Tibial nerve (tissue), 4 donors: ENCODE data around the gene PTPRM. TPM values are rescaled to one million over a fixed set of nuclear protein-coding genes. Genes with fewer than 3 reads are reported as not detected.

Source experiments
- DNase-seq, 2 donors: peaks; one replicate each; pipeline ENCODE4 v3.0.0-alpha.2; 2019; ENCODE audit warnings: low spot score in 2 of 2
- H3K27ac ChIP-seq, 4 donors: fragments of 200-600 bp; sonication (generic) in 3 of 4; one replicate each; pipeline ENCODE4 v1.5.1; 2017 to 2019; ENCODE audit warnings: mild to moderate bottlenecking in 1 of 4
- H3K27me3 ChIP-seq, 2 donors: fragments of 200-600 bp; sonication (generic) in 1 of 2; one replicate each; pipeline versions ENCODE4 v1.5.1 to v1.6.0; 2017 to 2019
- H3K36me3 ChIP-seq, 3 donors: fragments of 200-600 bp; sonication (generic); one replicate each; pipeline ENCODE4 v1.5.1; 2018 to 2019
- H3K4me1 ChIP-seq, 4 donors: fragments of 200-600 bp; sonication (generic) in 3 of 4; one replicate each; pipeline ENCODE4 v1.5.1; 2017 to 2019
- H3K4me3 ChIP-seq, 4 donors: fragments of 200-600 bp; sonication (generic) in 3 of 4; one replicate each; pipeline ENCODE4 v1.5.1; 2017 to 2019; ENCODE audit warnings: mild to moderate bottlenecking in 1 of 4, moderate library complexity in 1 of 4
- H3K9me3 ChIP-seq, 4 donors: fragments of 200-600 bp; sonication (generic) in 3 of 4; one replicate each; pipeline ENCODE4 v1.5.1; 2017 to 2019
- EP300 ChIP-seq, 2 donors: sonication (generic); formaldehyde crosslinking; IDR thresholded peaks; one replicate each; pipeline ENCODE4 v1.6.1; 2017; ENCODE audit warnings: antibody characterized with exemption in 2 of 2, mild to moderate bottlenecking in 1 of 2
- POLR2A ChIP-seq, 2 donors: fragments of 450-650 bp; IDR thresholded peaks; one replicate each; pipeline ENCODE4 v1.6.1; 2017; ENCODE audit warnings: antibody characterized with exemption in 2 of 2, mild to moderate bottlenecking in 2 of 2, moderate library complexity in 2 of 2
- WGBS, 2 donors: methylation state at CpG; one replicate each; pipeline ENCODE4 v1.1.5; 2018; 5-methylcytosine and 5-hydroxymethylcytosine counted together
- total RNA-seq, 4 donors: library from RNA; depleted of rRNA; stranded (reverse); fragments of >200 nt; gene quantifications; one replicate each; pipeline ENCODE4 v1.1.0, GENCODE V29; 2016
- TF ChIP-seq, protein P1 (sequence below), 5 experiments: fragments of 200-600 bp in 3 of 5; fragments of 450-650 bp in 2 of 5; sonication (generic) in 3 of 5; IDR thresholded peaks; one replicate each; pipeline ENCODE4 v1.5.1; 2016 to 2019; ENCODE audit warnings: antibody characterized with exemption in 5 of 5, mild to moderate bottlenecking in 3 of 5, moderate library complexity in 2 of 5

The PTPRM gene
- total RNA-seq, 4 donors from 2014 or later: 62.2 to 92.4 (median 80.7) TPM

GRCh38 chr18:7737550-7737949 lies 170.4 kb downstream of the PTPRM start:
- Histone ChIP-seq H3K9me3 (no peaks in the 10 kb centered on the region), H3K27ac (no peak overlapping the region), H3K36me3 (no peaks in the 10 kb centered on the region), H3K4me1 (peaks cover 0 to 17% (median 0%) of the 10 kb centered on the region in 4 donors), H3K4me3 (no peak overlapping the region), H3K27me3 (no peaks in the 10 kb centered on the region)
- WGBS, 2 donors: 87 to 95% methylated on average over 2 of the region's 2 CpGs
- no peak for DNase-seq
- TF ChIP-seq, protein P1, sequence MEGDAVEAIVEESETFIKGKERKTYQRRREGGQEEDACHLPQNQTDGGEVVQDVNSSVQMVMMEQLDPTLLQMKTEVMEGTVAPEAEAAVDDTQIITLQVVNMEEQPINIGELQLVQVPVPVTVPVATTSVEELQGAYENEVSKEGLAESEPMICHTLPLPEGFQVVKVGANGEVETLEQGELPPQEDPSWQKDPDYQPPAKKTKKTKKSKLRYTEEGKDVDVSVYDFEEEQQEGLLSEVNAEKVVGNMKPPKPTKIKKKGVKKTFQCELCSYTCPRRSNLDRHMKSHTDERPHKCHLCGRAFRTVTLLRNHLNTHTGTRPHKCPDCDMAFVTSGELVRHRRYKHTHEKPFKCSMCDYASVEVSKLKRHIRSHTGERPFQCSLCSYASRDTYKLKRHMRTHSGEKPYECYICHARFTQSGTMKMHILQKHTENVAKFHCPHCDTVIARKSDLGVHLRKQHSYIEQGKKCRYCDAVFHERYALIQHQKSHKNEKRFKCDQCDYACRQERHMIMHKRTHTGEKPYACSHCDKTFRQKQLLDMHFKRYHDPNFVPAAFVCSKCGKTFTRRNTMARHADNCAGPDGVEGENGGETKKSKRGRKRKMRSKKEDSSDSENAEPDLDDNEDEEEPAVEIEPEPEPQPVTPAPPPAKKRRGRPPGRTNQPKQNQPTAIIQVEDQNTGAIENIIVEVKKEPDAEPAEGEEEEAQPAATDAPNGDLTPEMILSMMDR (IDR thresholded peaks at IDR 0.05): no peak
- TF ChIP-seq EP300 (IDR thresholded peaks at IDR 0.05) (no peak), POLR2A (IDR thresholded peaks at IDR 0.05) (no peak)

DNA sequence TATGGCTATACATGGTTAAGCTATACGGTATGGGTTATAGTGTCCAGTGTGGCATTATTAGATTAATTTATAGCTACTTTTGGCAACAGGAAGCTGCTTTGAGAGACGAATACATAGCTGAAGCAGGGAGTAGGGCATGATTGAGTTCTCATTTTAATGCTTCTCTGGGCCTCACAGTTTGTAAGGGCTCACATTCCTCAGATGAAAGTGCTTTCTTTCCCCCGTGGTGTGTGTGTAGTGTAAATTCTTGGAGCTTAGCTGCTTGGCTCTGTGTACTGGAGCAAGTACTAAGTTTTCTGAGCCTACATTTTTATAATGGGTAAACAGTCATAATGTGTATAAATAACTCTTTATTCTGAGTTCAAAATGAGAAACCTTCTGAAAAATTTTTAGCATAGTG lies 173.7 kb downstream of the PTPRM start:
- H3K36me3 ChIP-seq: no peaks in the 10 kb centered on the region
- peaks cover 0 to 10% (median under 1%) of the 10 kb centered on the region in 4 donors for H3K9me3 ChIP-seq
- TF ChIP-seq, protein P1 (IDR thresholded peaks at IDR 0.05): no peak
- TF ChIP-seq POLR2A (IDR thresholded peaks at IDR 0.05): no peak
- TF ChIP-seq EP300 (IDR thresholded peaks at IDR 0.05): no peak
- peaks cover 0 to 22% (median 0%) of the 10 kb centered on the region in 4 donors for H3K4me1 ChIP-seq
- H3K27ac ChIP-seq: peak overlapping the region in 1 of 4 donors; percentile 15
- no peaks in the 10 kb centered on the region for H3K27me3 ChIP-seq
- no peak for DNase-seq
- no peak overlapping the region for H3K4me3 ChIP-seq
- 30 to 36% methylated on average over 3 of the region's 3 CpGs for WGBS, 2 donors

DNA sequence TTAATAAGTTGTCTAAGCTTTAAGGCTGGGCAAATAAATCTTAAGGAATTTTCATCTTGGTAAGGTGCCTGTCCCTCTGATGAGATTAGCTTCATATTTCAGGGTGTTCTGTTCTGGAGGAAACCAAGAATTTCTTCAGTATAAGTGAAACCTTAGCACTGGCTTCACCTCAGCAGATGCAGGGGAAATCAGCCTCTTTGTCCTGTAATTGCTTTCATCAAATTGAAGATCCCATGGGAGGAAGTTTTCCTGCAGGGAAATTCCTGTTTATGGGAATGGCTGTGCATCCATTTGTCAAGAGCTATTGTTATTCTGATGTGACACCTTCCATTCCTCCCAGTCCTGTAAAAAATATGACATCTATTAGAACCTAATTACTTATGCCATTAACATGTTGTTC lies 174.5 kb downstream of the PTPRM start:
- no peak for DNase-seq
- no peak overlapping the region for H3K27ac ChIP-seq
- H3K9me3 ChIP-seq: peaks cover 0 to 18% (median 4%) of the 10 kb centered on the region in 4 donors
- H3K36me3 ChIP-seq: no peaks in the 10 kb centered on the region
- H3K27me3 ChIP-seq: no peaks in the 10 kb centered on the region
- TF ChIP-seq POLR2A (IDR thresholded peaks at IDR 0.05) (no peak), EP300 (IDR thresholded peaks at IDR 0.05) (no peak)
- TF ChIP-seq, protein P1 (IDR thresholded peaks at IDR 0.05): no peak
- H3K4me1 ChIP-seq: peaks cover 0 to 22% (median 0%) of the 10 kb centered on the region in 4 donors
- H3K4me3 ChIP-seq: no peak overlapping the region

GRCh38 chr18:7742224-7742623 lies 175.1 kb downstream of the PTPRM start:
- no peaks in the 10 kb centered on the region for H3K27me3 ChIP-seq
- H3K9me3 ChIP-seq: peaks cover 0 to 20% (median 4%) of the 10 kb centered on the region in 4 donors
- DNase-seq: no peak
- no peaks in the 10 kb centered on the region for H3K36me3 ChIP-seq
- 66 to 70% methylated on average over 2 of the region's 2 CpGs for WGBS, 2 donors
- no peak overlapping the region for H3K27ac ChIP-seq
- TF ChIP-seq POLR2A (IDR thresholded peaks at IDR 0.05) (no peak), EP300 (IDR thresholded peaks at IDR 0.05) (no peak)
- TF ChIP-seq, protein P1 (IDR thresholded peaks at IDR 0.05): no peak
- H3K4me3 ChIP-seq: no peak overlapping the region
- H3K4me1 ChIP-seq: peaks cover 0 to 22% (median 0%) of the 10 kb centered on the region in 4 donors

DNA sequence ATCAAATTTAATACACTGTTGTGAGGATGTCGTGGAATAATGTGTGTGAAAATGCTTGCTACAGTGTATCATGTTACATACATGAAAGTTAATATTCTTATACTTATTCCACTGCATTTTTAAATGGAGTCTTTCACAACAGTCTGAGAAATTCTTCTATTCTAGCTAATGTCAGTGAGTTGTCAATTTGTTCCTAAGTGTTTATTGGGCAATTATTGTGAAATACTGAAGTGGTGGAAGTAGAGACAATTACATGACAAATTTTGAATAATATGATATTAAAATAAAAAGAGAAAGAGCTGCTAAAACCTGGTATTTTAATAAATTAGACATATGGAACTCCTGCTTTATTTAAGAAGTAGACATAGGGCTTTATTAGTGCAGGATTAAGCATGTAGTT lies 176.1 kb downstream of the PTPRM start:
- no peak overlapping the region for H3K4me3 ChIP-seq
- peaks cover 0 to 24% (median 0%) of the 10 kb centered on the region in 4 donors for H3K4me1 ChIP-seq
- no peak overlapping the region for H3K27ac ChIP-seq
- no peaks in the 10 kb centered on the region for H3K36me3 ChIP-seq
- TF ChIP-seq EP300 (IDR thresholded peaks at IDR 0.05): no peak
- TF ChIP-seq POLR2A (IDR thresholded peaks at IDR 0.05): no peak
- TF ChIP-seq, protein P1 (IDR thresholded peaks at IDR 0.05): no peak
- WGBS, 2 donors: 77 to 82% methylated on average over 1 of the region's 1 CpG
- no peaks in the 10 kb centered on the region for H3K27me3 ChIP-seq
- DNase-seq: no peak
- peaks cover 0 to 20% (median 4%) of the 10 kb centered on the region in 4 donors for H3K9me3 ChIP-seq
